ENCODE data around the gene CENPU. TPM values are rescaled to one million over a fixed set of nuclear protein-coding genes. Genes with fewer than 3 reads are reported as not detected.
A peak's percentile ranks its signal among the peaks of the same experiment; 100 is the strongest.
"Not testable (repeated sequence)": the region's sequence is repeated elsewhere in the genome, so short reads cannot be mapped to it uniquely, and the experiment has no call there.

CENPU gene
- total RNA-seq, 2 experiments from 2014 or later: 49.7 to 53.4 TPM

DNA sequence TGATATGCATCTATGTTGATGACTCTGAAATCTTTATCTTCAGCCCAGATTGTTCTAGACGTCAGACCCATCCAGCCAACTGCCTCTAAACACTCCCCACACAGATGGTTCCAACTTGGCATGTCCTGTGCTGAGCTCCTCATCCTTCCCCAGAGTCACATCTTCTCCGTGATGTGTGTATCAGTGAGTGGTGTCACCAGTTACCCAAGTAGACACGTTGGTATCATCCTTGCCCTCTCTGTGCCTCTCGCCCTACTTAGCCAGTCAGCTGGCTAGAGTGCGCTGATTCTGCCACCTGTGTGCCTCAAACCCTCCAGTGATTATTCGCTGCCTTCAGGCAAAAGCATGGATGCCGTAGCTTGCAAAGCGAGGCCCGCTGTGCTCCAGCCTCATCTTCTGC lies 65.8 kb downstream of the CENPU start:
- H3K27me3 Mint-ChIP-seq: no peaks in the 10 kb centered on the region
- H3K4me3 Mint-ChIP-seq: no peak overlapping the region
- intact Hi-C loops (cut with micrococcal nuclease): no loop called here
- peak overlapping the region; percentile 79 for H3K27ac Mint-ChIP-seq
- ATAC-seq (peak; percentile 43), DNase-seq (no peak)
- TF ChIP-seq, protein P1, sequence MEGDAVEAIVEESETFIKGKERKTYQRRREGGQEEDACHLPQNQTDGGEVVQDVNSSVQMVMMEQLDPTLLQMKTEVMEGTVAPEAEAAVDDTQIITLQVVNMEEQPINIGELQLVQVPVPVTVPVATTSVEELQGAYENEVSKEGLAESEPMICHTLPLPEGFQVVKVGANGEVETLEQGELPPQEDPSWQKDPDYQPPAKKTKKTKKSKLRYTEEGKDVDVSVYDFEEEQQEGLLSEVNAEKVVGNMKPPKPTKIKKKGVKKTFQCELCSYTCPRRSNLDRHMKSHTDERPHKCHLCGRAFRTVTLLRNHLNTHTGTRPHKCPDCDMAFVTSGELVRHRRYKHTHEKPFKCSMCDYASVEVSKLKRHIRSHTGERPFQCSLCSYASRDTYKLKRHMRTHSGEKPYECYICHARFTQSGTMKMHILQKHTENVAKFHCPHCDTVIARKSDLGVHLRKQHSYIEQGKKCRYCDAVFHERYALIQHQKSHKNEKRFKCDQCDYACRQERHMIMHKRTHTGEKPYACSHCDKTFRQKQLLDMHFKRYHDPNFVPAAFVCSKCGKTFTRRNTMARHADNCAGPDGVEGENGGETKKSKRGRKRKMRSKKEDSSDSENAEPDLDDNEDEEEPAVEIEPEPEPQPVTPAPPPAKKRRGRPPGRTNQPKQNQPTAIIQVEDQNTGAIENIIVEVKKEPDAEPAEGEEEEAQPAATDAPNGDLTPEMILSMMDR (IDR thresholded peaks at IDR 0.05): no peak
- peaks cover 23% of the 10 kb centered on the region for H3K4me1 Mint-ChIP-seq (ENCODE audit: low read depth)
- H3K9me3 Mint-ChIP-seq: no peaks in the 10 kb centered on the region
- POLR2A ChIA-PET: interaction anchor here (0.6 to 2.0 kb wide), 6 partner anchors 11 to 66 kb away, joined by 3 to 8 read pairs (median 4); partner anchors contain the start of gene CENPU
- peaks cover 44% of the 10 kb centered on the region for H3K36me3 Mint-ChIP-seq (ENCODE audit: low read depth)
- CTCF ChIA-PET: interaction anchor here (1.8 to 1.9 kb wide), 2 partner anchors 10 to 404 kb away, joined by 6 read pairs; no protein-coding TSS in a partner anchor

GRCh38 chr4:184666670-184667069 lies 67.2 kb downstream of the CENPU start:
- Mint-ChIP-seq H3K4me3 (no peak overlapping the region), H3K4me1 (ENCODE audit: low read depth) (peaks cover 23% of the 10 kb centered on the region), H3K36me3 (ENCODE audit: low read depth) (peaks cover 37% of the 10 kb centered on the region), H3K9me3 (no peaks in the 10 kb centered on the region), H3K27me3 (no peaks in the 10 kb centered on the region), H3K27ac (no peak overlapping the region)
- CTCF ChIA-PET: no interaction called here
- ATAC-seq (no peak), DNase-seq (no peak)
- POLR2A ChIA-PET: interaction anchor here (0.6 kb wide), 1 partner anchor 378 kb away, joined by 3 read pairs; no protein-coding TSS in a partner anchor
- TF ChIP-seq, protein P1 (IDR thresholded peaks at IDR 0.05): no peak
- intact Hi-C loops (cut with micrococcal nuclease): no loop called here

DNA sequence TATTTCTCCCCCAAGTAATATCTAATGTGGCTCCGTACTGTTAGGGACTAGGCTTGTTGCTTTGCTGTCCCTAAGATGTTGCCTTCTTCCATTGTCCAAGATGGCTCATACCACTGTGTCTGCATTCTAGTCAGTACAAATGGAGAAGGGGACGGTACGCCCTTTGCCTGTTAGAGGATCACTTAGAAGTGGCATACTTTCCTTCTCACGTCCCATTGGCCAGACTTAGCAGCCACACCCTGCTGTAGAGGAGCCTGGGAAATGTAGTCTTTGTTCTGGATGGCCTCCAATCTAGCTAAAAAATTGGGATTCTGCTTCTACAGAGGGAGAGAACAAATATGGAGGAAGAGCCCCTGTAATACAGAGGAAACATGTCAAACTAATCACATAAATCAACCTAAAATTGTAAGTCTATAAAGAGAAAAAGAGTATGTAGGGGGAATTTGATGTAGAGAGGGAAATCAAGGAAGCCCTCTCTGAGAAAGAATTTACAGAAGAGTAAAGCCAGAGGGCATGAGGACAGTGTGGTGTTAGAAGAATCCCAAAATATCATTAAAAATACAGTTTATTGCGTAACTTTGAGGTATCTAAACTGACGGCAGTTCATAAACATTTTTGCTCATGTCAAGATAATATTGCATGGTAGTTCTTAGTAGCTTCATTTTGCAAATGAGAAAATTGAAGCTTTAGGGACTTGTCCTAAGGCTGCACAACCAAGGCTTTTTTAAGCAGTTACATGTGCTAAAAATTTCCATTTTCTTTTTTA lies 69.3 kb downstream of the CENPU start:
- ChIA-PET CTCF (interaction anchor here (1.0 to 1.5 kb wide), 2 partner anchors 20 to 58 kb away, joined by 3 read pairs; no protein-coding TSS in a partner anchor), POLR2A (no interaction called here)
- no peak overlapping the region for H3K27ac Mint-ChIP-seq
- DNase-seq: no peak
- no peaks in the 10 kb centered on the region for H3K9me3 Mint-ChIP-seq
- peak; percentile 64 for ATAC-seq
- no peaks in the 10 kb centered on the region for H3K27me3 Mint-ChIP-seq
- H3K36me3 Mint-ChIP-seq (ENCODE audit: low read depth): peaks cover 36% of the 10 kb centered on the region
- TF ChIP-seq, protein P1 (IDR thresholded peaks at IDR 0.05): no peak
- peaks cover 20% of the 10 kb centered on the region for H3K4me1 Mint-ChIP-seq (ENCODE audit: low read depth)
- intact Hi-C loops (cut with micrococcal nuclease): no loop called here
- H3K4me3 Mint-ChIP-seq: no peak overlapping the region

- ATAC-seq (no peak), DNase-seq (no peak)
- intact Hi-C loops (cut with micrococcal nuclease): no loop called here
- Mint-ChIP-seq H3K36me3 (ENCODE audit: low read depth) (peaks cover 25% of the 10 kb centered on the region), H3K27me3 (no peaks in the 10 kb centered on the region), H3K9me3 (no peaks in the 10 kb centered on the region), H3K4me1 (ENCODE audit: low read depth) (no peaks in the 10 kb centered on the region), H3K27ac (no peak overlapping the region), H3K4me3 (no peak overlapping the region)
- TF ChIP-seq, protein P1 (IDR thresholded peaks at IDR 0.05): no peak
- ChIA-PET POLR2A (interaction anchor here (1.4 kb wide), 1 partner anchor 72 kb away, joined by 3 read pairs; the partner anchor contains the start of gene CENPU), CTCF (interaction anchor here (0.9 to 1.1 kb wide), 3 partner anchors 13 to 35 kb away, joined by 3 to 4 read pairs (median 3); partner anchors contain the start of genes CASP3 and PRIMPOL)
These were observed 71.7 kb downstream of the CENPU start for GRCh38 chr4:184662236-184662635.

DNA sequence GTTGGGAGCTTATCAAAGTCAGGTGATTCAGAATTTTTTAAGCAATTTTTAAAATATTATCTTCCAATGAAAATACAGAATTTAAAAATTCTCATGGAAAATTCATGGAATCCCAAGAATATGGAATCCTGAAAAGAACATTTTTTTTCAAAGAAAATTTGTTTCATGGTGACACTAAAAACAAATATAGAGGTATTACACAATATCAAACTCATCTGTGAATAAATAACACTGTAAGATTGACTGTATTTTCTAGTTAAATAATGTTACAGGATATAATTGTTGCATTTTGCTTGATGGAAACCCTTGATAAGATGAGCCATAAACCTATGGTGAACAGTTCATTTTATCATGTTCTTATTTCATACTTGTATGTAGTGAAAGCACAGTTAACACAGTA lies 72.9 kb downstream of the CENPU start:
- H3K4me1 Mint-ChIP-seq (ENCODE audit: low read depth): no peaks in the 10 kb centered on the region
- no peaks in the 10 kb centered on the region for H3K27me3 Mint-ChIP-seq
- DNase-seq (no peak), ATAC-seq (no peak)
- no peak overlapping the region for H3K4me3 Mint-ChIP-seq
- peaks cover 17% of the 10 kb centered on the region for H3K36me3 Mint-ChIP-seq (ENCODE audit: low read depth)
- H3K27ac Mint-ChIP-seq: no peak overlapping the region
- no peaks in the 10 kb centered on the region for H3K9me3 Mint-ChIP-seq
- TF ChIP-seq, protein P1 (IDR thresholded peaks at IDR 0.05): no peak
- CTCF ChIA-PET: no interaction called here
- intact Hi-C loops (cut with micrococcal nuclease): no loop called here
- POLR2A ChIA-PET: no interaction called here

- H3K4me3 Mint-ChIP-seq; H3K27me3 Mint-ChIP-seq; H3K9me3 Mint-ChIP-seq; H3K27ac Mint-ChIP-seq; DNase-seq; intact Hi-C loops (cut with micrococcal nuclease); CTCF ChIA-PET; H3K4me1 Mint-ChIP-seq (ENCODE audit: low read depth); ATAC-seq: not testable (repeated sequence)
- peaks cover 16% of the 10 kb centered on the region for H3K36me3 Mint-ChIP-seq (ENCODE audit: low read depth)
- POLR2A ChIA-PET: interaction anchor here (1.4 kb wide), 1 partner anchor 13 kb away, joined by 3 read pairs; no protein-coding TSS in a partner anchor
These were observed 76.1 kb downstream of the CENPU start for GRCh38 chr4:184657820-184658219.

All from activated CD8-positive, alpha-beta T cell treated with anti-CD3 and anti-CD28 coated beads for 36 hours (primary cell).